Activated naive CD4-positive, alpha-beta T cell treated with anti-CD3 and anti-CD28 coated beads, Interleukin-2, amount 10 ng/mL, durations not matched to agents 7 days and 5 days (primary cell): ENCODE results near the gene USP21.

Source experiments
- CTCF ChIA-PET: fragments of 350-600 bp; sonication (Branson Sonifier 250); formaldehyde crosslinking; loops from one replicate; lab custom pipeline; 2021; ENCODE audit warnings: antibody characterized with exemption; lab: Charles Lee
- DNase-seq: peaks from one replicate; pipeline ENCODE4 v3.0.0-alpha.2; 2020
- H3K27ac Mint-ChIP-seq: one replicate; pipeline ENCODE4 v1.8.0; 2021; ENCODE audit warnings: mild to moderate bottlenecking, moderate library complexity, mixed read lengths
- H3K27me3 Mint-ChIP-seq: one replicate; pipeline ENCODE4 v1.8.0; 2021; ENCODE audit warnings: mild to moderate bottlenecking, mixed read lengths
- H3K36me3 Mint-ChIP-seq: one replicate; pipeline ENCODE4 v1.8.0; 2021; ENCODE audit warnings: mixed read lengths
- H3K4me1 Mint-ChIP-seq: one replicate; pipeline ENCODE4 v1.8.0; 2021; ENCODE audit warnings: mixed read lengths
- H3K4me3 Mint-ChIP-seq: one replicate; pipeline ENCODE4 v1.8.0; 2021; ENCODE audit warnings: mild to moderate bottlenecking, moderate library complexity, mixed read lengths
- H3K9me3 Mint-ChIP-seq: one replicate; pipeline ENCODE4 v1.8.0; 2021; ENCODE audit warnings: mixed read lengths

Gene USP21

GRCh38 chr1:161207173-161207572, 47.9 kb downstream of the USP21 start:
- peaks cover 76% of the 10 kb centered on the region for H3K36me3 Mint-ChIP-seq
- H3K4me3 Mint-ChIP-seq, result no peak overlapping the region
- CTCF ChIA-PET, result interaction anchor here (1.3 to 7.6 kb wide), 3 partner anchors 10 to 19 kb away, joined by 3 to 42 read pairs (median 4); partner anchors contain the start of gene TOMM40L
- H3K9me3 Mint-ChIP-seq, result no peaks in the 10 kb centered on the region
- H3K4me1 Mint-ChIP-seq, result peaks cover 59% of the 10 kb centered on the region
- no peaks in the 10 kb centered on the region for H3K27me3 Mint-ChIP-seq
- no peak for DNase-seq
- H3K27ac Mint-ChIP-seq, result no peak overlapping the region

- no peaks in the 10 kb centered on the region for H3K27me3 Mint-ChIP-seq
- no peaks in the 10 kb centered on the region for H3K9me3 Mint-ChIP-seq
- peak overlapping the region; percentile 82 for H3K27ac Mint-ChIP-seq
- peaks cover 47% of the 10 kb centered on the region for H3K4me1 Mint-ChIP-seq
- no peak overlapping the region for H3K4me3 Mint-ChIP-seq
- CTCF ChIA-PET, result interaction anchor here (0.8 to 6.1 kb wide), 9 partner anchors 7 to 165 kb away, joined by 4 to 94 read pairs (median 7); partner anchors contain the start of genes APOA2, CFAP126, NDUFS2 and PPOX
- peak; percentile 83 for DNase-seq
- H3K36me3 Mint-ChIP-seq, result peaks cover 80% of the 10 kb centered on the region
Measured at GRCh38 chr1:161209790-161210409, 50.6 kb downstream of the USP21 start.

GRCh38 chr1:161214369-161214768, 55.1 kb downstream of the USP21 start:
- DNase-seq, result no peak
- H3K4me1 Mint-ChIP-seq, result peaks cover 54% of the 10 kb centered on the region

GRCh38 chr1:161215076-161215475, 55.8 kb downstream of the USP21 start, which contains the start of gene FCER1G:
Gene FCER1G, plus strand, starts transcription at chr1:161215295. Its CDS starts 27 bp downstream, at chr1:161215322.
- Mint-ChIP-seq H3K36me3 (peaks cover 44% of the 10 kb centered on the region), H3K9me3 (no peaks in the 10 kb centered on the region), H3K27me3 (peaks cover under 1% of the 10 kb centered on the region), H3K4me3 (peak within 1 kb of the TSS; percentile 20), H3K27ac (peak within 1 kb of the TSS; percentile 75), H3K4me1 (peaks cover 49% of the 10 kb centered on the region)
- DNase-seq, result no peak
- CTCF ChIA-PET, result interaction anchor here (1.3 to 5.3 kb wide), 2 partner anchors 12 to 23 kb away, joined by 3 to 29 read pairs; partner anchors contain the start of gene TOMM40L

More at GRCh38 chr1:161214369-161214768, 55.1 kb downstream of the USP21 start:
- Mint-ChIP-seq H3K9me3 (no peaks in the 10 kb centered on the region), H3K36me3 (peaks cover 51% of the 10 kb centered on the region), H3K27me3 (no peaks in the 10 kb centered on the region), H3K4me3 (no peak overlapping the region), H3K27ac (peak overlapping the region; percentile 75)
- CTCF ChIA-PET, result interaction anchor here (1.3 kb wide), 1 partner anchor 23 kb away, joined by 3 read pairs; no protein-coding TSS in a partner anchor
